HCT116 (cell line): Measurements from ENCODE around the gene NUP153. TPM values are rescaled to one million over a fixed set of nuclear protein-coding genes. Genes with fewer than 3 reads are reported as not detected.

Experiments used
- ATAC-seq: fragments of 200-7000 bp; cut with Tn5 transposase; 2 replicates; pipeline ENCODE4 v1.9.1; 2020; ENCODE audit warnings: mild to moderate bottlenecking, moderate library complexity
- BruUV-seq: library from RNA; stranded (reverse); fragments of 400-500 nt; replicated peaks from 2 replicates; lab custom pipeline; 2021; lab: Mats Ljungman, UMichigan
- CTCF ChIA-PET: fragments of 300-600 bp; sonication (Branson Sonifier 250); formaldehyde crosslinking; loops from one replicate; lab custom pipeline; 2021; ENCODE audit warnings: antibody characterized with exemption; lab: Charles Lee
- POLR2A ChIA-PET: fragments of 300-600, 350-600 bp; sonication (Branson Sonifier 250); formaldehyde crosslinking; loops from one replicate; lab custom pipeline; 2021; ENCODE audit warnings: antibody characterized with exemption; lab: Charles Lee
- RAD21 ChIA-PET, 2 experiments: fragments of 300-600 bp; sonication (Branson Sonifier 250); formaldehyde crosslinking; loops; one replicate each; lab custom pipeline; 2023; ENCODE audit warnings: low total read pairs in 2 of 2; ENCODE audit not compliant: uncharacterized antibody in 2 of 2, unreplicated experiment in 2 of 2, low non-redundant PET in 1 of 2; lab: Charles Lee
- DNase-seq: peaks from one replicate; pipeline ENCODE4 v3.0.0-alpha.2; 2010; ENCODE audit warnings: low read depth, low spot score
- H2AFZ ChIP-seq: fragments of 200-600 bp; shearing (Covaris generic), sonication (generic); 2 replicates; pipeline ENCODE4 v1.6.1; 2017; ENCODE audit warnings: low read depth, mixed run types, mixed read lengths, antibody characterized with exemption, low read length; ENCODE audit not compliant: poor library complexity, severe bottlenecking
- H3K27ac ChIP-seq: 2 replicates; pipeline ENCODE4 v1.5.1; 2012; ENCODE audit warnings: low read depth, low read length
- H3K27me3 ChIP-seq: fragments of 200-600 bp; sonication (generic); 2 replicates; pipeline ENCODE4 v1.6.1; 2016; ENCODE audit warnings: mixed run types, low read length, mixed read lengths; ENCODE audit not compliant: insufficient read depth
- H3K36me3 ChIP-seq, 2 experiments: fragments of 200-500 bp in 1 of 2; fragments of 200-600 bp in 1 of 2; sonication (Bioruptor generic) in 1 of 2; sonication (generic) in 1 of 2; 2 replicates each; pipeline versions ENCODE4 v1.5.1 to v1.6.1; 2014 to 2016; ENCODE audit warnings: low read length in 2 of 2, inconsistent platforms in 1 of 2, mixed read lengths in 1 of 2, mixed run types in 1 of 2; ENCODE audit not compliant: insufficient read depth in 2 of 2, control insufficient read depth in 1 of 2
- H3K4me1 ChIP-seq, 2 experiments: fragments of 200-600 bp in 1 of 2; sonication (generic) in 1 of 2; 2 replicates each; pipeline versions ENCODE4 v1.5.1 to v1.6.1; 2012 to 2017; ENCODE audit warnings: low read length in 2 of 2, inconsistent platforms in 1 of 2, mild to moderate bottlenecking in 1 of 2, mixed read lengths in 1 of 2, mixed run types in 1 of 2, moderate library complexity in 1 of 2; ENCODE audit not compliant: insufficient read depth in 2 of 2, control insufficient read depth in 1 of 2
- H3K4me2 ChIP-seq: fragments of 200-600 bp; sonication (generic); 2 replicates; pipeline ENCODE4 v1.6.1; 2017; ENCODE audit warnings: mixed run types, low read length, mixed read lengths
- H3K4me3 ChIP-seq, 2 experiments: fragments of 200-600 bp in 1 of 2; sonication (generic) in 1 of 2; replicated peaks in 1 of 2; 2 replicates each; pipeline ENCODE4 v1.5.1; 2011 to 2016; ENCODE audit warnings: low read length in 2 of 2, control low read depth in 1 of 2, low read depth in 1 of 2, mild to moderate bottlenecking in 1 of 2, mixed read lengths in 1 of 2, mixed run types in 1 of 2
- H3K79me2 ChIP-seq: fragments of 200-600 bp; sonication (generic); 2 replicates; pipeline ENCODE4 v1.6.1; 2017; ENCODE audit warnings: mild to moderate bottlenecking, mixed run types, low read length, moderate library complexity, mixed read lengths; ENCODE audit not compliant: insufficient read depth
- H3K9ac ChIP-seq: fragments of 200-600 bp; sonication (generic); 2 replicates; pipeline ENCODE4 v1.6.1; 2016; ENCODE audit warnings: low read length, mixed read lengths
- H3K9me2 ChIP-seq: fragments of 200-600 bp; sonication (generic), shearing (Covaris generic); 2 replicates; pipeline ENCODE4 v1.6.1; 2017; ENCODE audit warnings: mixed run types, mild to moderate bottlenecking, moderate library complexity; ENCODE audit not compliant: insufficient read depth
- H3K9me3 ChIP-seq, 2 experiments: fragments of 200-500 bp in 1 of 2; fragments of 200-600 bp in 1 of 2; sonication (Bioruptor generic) in 1 of 2; sonication (generic) in 1 of 2; 2 replicates each; pipeline ENCODE4 v1.6.1; 2014 to 2017; ENCODE audit warnings: low read length in 2 of 2, mixed read lengths in 2 of 2, inconsistent platforms in 1 of 2, low read depth in 1 of 2, mild to moderate bottlenecking in 1 of 2, mixed run types in 1 of 2, moderate library complexity in 1 of 2; ENCODE audit not compliant: control insufficient read depth in 1 of 2, insufficient read depth in 1 of 2
- H4K20me1 ChIP-seq: fragments of 200-600 bp; sonication (generic), shearing (Covaris generic); 2 replicates; pipeline ENCODE4 v1.6.1; 2017; ENCODE audit warnings: mixed run types, mild to moderate bottlenecking, moderate library complexity; ENCODE audit not compliant: insufficient read depth
- CBX3 ChIP-seq: IDR thresholded peaks from 2 replicates; pipeline ENCODE4 v1.6.1; 2012; ENCODE audit warnings: low read depth
- CEBPB ChIP-seq: IDR thresholded peaks from 2 replicates; pipeline ENCODE4 v1.6.1; 2012; ENCODE audit warnings: low read depth
- EGR1 ChIP-seq: IDR thresholded peaks from 2 replicates; pipeline ENCODE4 v1.6.1; 2012; ENCODE audit warnings: low read depth
- ELF1 ChIP-seq: IDR thresholded peaks from 2 replicates; pipeline ENCODE4 v1.6.1; 2012; ENCODE audit warnings: low read depth, borderline replicate concordance
- EZH2 ChIP-seq: fragments of 200-600 bp; sonication (generic); IDR thresholded peaks from 2 replicates; pipeline ENCODE4 v1.6.1; 2017; ENCODE audit warnings: antibody characterized with exemption, mixed run types
- FOSL1 ChIP-seq: IDR thresholded peaks from 2 replicates; pipeline ENCODE4 v1.6.1; 2012; ENCODE audit warnings: low read depth
- JUND ChIP-seq: IDR thresholded peaks from 2 replicates; pipeline ENCODE4 v1.6.1; 2012
- POLR2A ChIP-seq: IDR thresholded peaks from 2 replicates; pipeline ENCODE4 v1.7.0; 2011; ENCODE audit warnings: borderline replicate concordance; ENCODE audit not compliant: insufficient read depth, insufficient read length; ENCODE audit errors: extremely low read depth
- POLR2AphosphoS5 ChIP-seq: IDR thresholded peaks from 2 replicates; pipeline ENCODE4 v1.6.1; 2011; ENCODE audit warnings: mild to moderate bottlenecking, low read depth, low read length, moderate library complexity
- RAD21 ChIP-seq: IDR thresholded peaks from 2 replicates; pipeline ENCODE4 v1.6.1; 2012; ENCODE audit warnings: low read depth, mild to moderate bottlenecking
- SRF ChIP-seq: IDR thresholded peaks from 2 replicates; pipeline ENCODE4 v1.6.1; 2012; ENCODE audit warnings: low read depth
- TCF7L2 ChIP-seq: IDR thresholded peaks from 2 replicates; pipeline ENCODE4 v1.7.0; 2011; ENCODE audit warnings: borderline replicate concordance, inconsistent platforms; ENCODE audit not compliant: insufficient read depth, insufficient read length; ENCODE audit errors: extremely low read depth
- YY1 ChIP-seq: IDR thresholded peaks from 2 replicates; pipeline ENCODE4 v1.6.1; 2011; ENCODE audit warnings: low read length, low read depth, moderate library complexity, mild to moderate bottlenecking; ENCODE audit not compliant: insufficient replicate concordance; ENCODE audit errors: extremely low read depth
- ZNF274 ChIP-seq: fragments of 200-500 bp; sonication (Bioruptor generic); IDR thresholded peaks from 2 replicates; pipeline ENCODE4 v1.6.1; 2014; ENCODE audit warnings: mild to moderate bottlenecking, low read depth, low read length, inconsistent platforms
- intact Hi-C: fragments of 100-400 bp; cut with micrococcal nuclease; formaldehyde crosslinking; loops from 2 replicates; pipeline ENCODE4 v1.10.0; 2022
- total RNA-seq: library from RNA; stranded (reverse); gene quantifications from one replicate; pipeline ENCODE4 v1.2.1, GENCODE V29; 2021; ENCODE audit not compliant: unreplicated experiment
- TF ChIP-seq, protein P1 (sequence below), 3 experiments: fragments of 200-600 bp in 1 of 3; sonication (generic) in 1 of 3; IDR thresholded peaks in 2 of 3; conservative IDR thresholded peaks in 1 of 3; 2 replicates each; pipeline ENCODE4 v1.5.1; 2012 to 2017; ENCODE audit warnings: low read depth in 2 of 3, low read length in 2 of 3, antibody characterized with exemption in 1 of 3, borderline replicate concordance in 1 of 3, control low read depth in 1 of 3, mild to moderate bottlenecking in 1 of 3, mixed read lengths in 1 of 3, mixed run types in 1 of 3, moderate library complexity in 1 of 3; ENCODE audit not compliant: insufficient read depth in 1 of 3
- TF ChIP-seq, protein P2 (sequence below): IDR thresholded peaks from 2 replicates; pipeline ENCODE4 v1.6.1; 2011; ENCODE audit warnings: mild to moderate bottlenecking, low read length, moderate library complexity; ENCODE audit not compliant: insufficient replicate concordance; ENCODE audit errors: extremely low read depth
- TF ChIP-seq, protein P3 (sequence below): IDR thresholded peaks from 2 replicates; pipeline ENCODE4 v1.6.1; 2012

The NUP153 gene
- total RNA-seq, 1 experiment from 2014 or later, result 51.6 TPM

DNA sequence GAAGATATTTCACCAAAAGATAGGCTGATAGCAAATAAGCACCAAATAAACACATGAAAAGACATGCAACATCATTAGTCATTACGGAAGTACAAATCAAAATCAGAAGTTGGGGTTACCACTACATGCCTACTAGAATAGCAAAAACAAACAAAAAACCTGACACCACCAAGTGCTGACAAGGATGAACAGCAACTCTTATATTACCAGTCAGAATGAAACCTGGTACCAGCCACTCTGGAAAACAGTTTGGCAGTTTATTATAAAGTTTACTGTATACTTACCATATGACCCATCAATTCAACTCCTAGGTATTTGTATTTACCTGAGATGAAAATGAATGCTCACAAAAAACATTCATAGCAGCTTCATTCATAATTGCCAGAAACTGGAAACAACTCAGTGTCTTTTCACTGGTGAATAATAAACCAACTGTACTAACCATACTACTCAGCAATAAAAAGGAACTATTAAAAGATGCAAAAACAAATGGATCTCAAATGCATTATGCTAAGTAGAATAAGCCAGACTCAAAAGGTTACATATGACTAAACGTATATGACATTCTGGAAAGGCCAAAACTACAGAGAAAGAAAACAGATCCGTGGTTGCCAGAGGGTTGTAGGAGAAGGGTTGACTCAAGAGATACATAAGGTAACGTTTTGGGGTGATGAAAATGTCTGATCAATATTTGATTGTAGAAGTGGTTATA lies 33.0 kb downstream of the NUP153 start (continued):
- TF ChIP-seq, protein P1, sequence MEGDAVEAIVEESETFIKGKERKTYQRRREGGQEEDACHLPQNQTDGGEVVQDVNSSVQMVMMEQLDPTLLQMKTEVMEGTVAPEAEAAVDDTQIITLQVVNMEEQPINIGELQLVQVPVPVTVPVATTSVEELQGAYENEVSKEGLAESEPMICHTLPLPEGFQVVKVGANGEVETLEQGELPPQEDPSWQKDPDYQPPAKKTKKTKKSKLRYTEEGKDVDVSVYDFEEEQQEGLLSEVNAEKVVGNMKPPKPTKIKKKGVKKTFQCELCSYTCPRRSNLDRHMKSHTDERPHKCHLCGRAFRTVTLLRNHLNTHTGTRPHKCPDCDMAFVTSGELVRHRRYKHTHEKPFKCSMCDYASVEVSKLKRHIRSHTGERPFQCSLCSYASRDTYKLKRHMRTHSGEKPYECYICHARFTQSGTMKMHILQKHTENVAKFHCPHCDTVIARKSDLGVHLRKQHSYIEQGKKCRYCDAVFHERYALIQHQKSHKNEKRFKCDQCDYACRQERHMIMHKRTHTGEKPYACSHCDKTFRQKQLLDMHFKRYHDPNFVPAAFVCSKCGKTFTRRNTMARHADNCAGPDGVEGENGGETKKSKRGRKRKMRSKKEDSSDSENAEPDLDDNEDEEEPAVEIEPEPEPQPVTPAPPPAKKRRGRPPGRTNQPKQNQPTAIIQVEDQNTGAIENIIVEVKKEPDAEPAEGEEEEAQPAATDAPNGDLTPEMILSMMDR (IDR thresholded peaks at IDR 0.05 in 2 of 3, conservative IDR thresholded peaks at IDR 0.05 in 1 of 3; ENCODE audit: borderline replicate concordance in 1 of 3, insufficient read depth in 1 of 3, low read depth in 2 of 3, low read length in 2 of 3), result no peak
- TF ChIP-seq POLR2AphosphoS5 (no peak), EGR1 (no peak), EZH2 (no peak), TCF7L2 (no peak)

DNA sequence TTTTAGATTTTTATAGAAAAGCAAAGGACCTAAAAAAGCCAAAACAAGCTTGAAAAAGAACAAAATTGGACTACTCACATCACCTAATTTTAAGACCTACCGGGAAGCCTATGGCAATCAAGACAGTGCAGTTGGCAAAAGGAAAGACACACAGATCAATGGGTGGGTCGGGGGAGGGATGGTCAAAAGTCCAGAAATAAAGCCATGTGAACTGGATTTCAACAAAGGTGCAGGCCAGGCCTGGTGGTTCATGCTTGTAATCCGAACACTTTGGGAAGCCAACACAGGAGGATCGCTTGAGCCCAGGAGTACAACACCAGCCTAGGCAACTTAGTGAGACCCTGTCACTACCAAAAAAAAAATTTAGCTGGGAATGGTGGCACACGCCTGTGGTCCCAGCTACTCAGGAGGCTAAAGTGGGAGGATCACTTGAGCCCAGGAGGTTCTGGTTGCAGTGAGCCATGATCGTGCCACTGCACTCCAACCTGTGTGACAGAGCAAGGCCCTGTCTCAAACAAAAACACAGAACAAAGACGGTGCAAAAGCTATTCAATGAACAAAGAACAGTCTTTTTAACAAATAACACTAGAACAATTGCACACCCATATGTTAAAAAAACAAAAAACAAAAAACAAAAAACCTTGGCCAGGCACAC lies 34.5 kb downstream of the NUP153 start:
- intact Hi-C loops, result no loop called here
- Histone ChIP-seq H3K9ac (no peak overlapping the region), H4K20me1 (peaks cover 9% of the 10 kb centered on the region; the same call in 1 of the 2 replicates), H3K4me1 (no peaks in the 10 kb centered on the region), H3K4me2 (no peak overlapping the region), H3K79me2 (peaks cover 100% of the 10 kb centered on the region), H3K9me2 (no peaks in the 10 kb centered on the region), H3K4me3 (no peak overlapping the region), H2AFZ (no peak overlapping the region), H3K9me3 (no peaks in the 10 kb centered on the region), H3K36me3 (peaks cover 45 to 62% of the 10 kb centered on the region in 2 experiments), H3K27me3 (no peaks in the 10 kb centered on the region), H3K27ac (no peak overlapping the region)
- CTCF ChIA-PET, result no interaction called here
- DNase-seq (no peak), ATAC-seq (no peak)
- POLR2A ChIA-PET, result no interaction called here
- RAD21 ChIA-PET, result no interaction called here
- BruUV-seq, result no TSS peak
- no peak for TF ChIP-seq YY1
- no peak for TF ChIP-seq CEBPB
- TF ChIP-seq SRF, result no peak
- TF ChIP-seq, protein P1 (IDR thresholded peaks at IDR 0.05 in 2 of 3, conservative IDR thresholded peaks at IDR 0.05 in 1 of 3; ENCODE audit: borderline replicate concordance in 1 of 3, insufficient read depth in 1 of 3, low read depth in 2 of 3, low read length in 2 of 3), result no peak
- TF ChIP-seq TCF7L2, result no peak
- TF ChIP-seq, protein P2, sequence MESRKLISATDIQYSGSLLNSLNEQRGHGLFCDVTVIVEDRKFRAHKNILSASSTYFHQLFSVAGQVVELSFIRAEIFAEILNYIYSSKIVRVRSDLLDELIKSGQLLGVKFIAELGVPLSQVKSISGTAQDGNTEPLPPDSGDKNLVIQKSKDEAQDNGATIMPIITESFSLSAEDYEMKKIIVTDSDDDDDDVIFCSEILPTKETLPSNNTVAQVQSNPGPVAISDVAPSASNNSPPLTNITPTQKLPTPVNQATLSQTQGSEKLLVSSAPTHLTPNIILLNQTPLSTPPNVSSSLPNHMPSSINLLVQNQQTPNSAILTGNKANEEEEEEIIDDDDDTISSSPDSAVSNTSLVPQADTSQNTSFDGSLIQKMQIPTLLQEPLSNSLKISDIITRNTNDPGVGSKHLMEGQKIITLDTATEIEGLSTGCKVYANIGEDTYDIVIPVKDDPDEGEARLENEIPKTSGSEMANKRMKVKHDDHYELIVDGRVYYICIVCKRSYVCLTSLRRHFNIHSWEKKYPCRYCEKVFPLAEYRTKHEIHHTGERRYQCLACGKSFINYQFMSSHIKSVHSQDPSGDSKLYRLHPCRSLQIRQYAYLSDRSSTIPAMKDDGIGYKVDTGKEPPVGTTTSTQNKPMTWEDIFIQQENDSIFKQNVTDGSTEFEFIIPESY, result no peak
- TF ChIP-seq CBX3, result no peak
- TF ChIP-seq ZNF274, result no peak
- TF ChIP-seq, protein P3, sequence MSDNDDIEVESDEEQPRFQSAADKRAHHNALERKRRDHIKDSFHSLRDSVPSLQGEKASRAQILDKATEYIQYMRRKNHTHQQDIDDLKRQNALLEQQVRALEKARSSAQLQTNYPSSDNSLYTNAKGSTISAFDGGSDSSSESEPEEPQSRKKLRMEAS, result no peak
- no peak for TF ChIP-seq RAD21
- no peak for TF ChIP-seq EGR1
- no peak for TF ChIP-seq POLR2A
- no peak for TF ChIP-seq FOSL1
- no peak for TF ChIP-seq ELF1
- no peak for TF ChIP-seq JUND
